Cardiac muscle cell (in vitro differentiated cells and primary cell): ENCODE measurements around the gene SFXN2. TPM values are rescaled to one million over a fixed set of nuclear protein-coding genes. Genes with fewer than 3 reads are reported as not detected.

Source experiments
- DNase-seq, 2 donors: peaks; one replicate each; pipeline versions ENCODE4 v3.0.0 to v3.0.0-alpha.2; 2010 to 2017; ENCODE audit warnings: low read depth in 1 of 2, low spot score in 1 of 2
- H3K27ac ChIP-seq: fragments of 200-600 bp; sonication (generic); 2 replicates; pipeline ENCODE4 v1.5.1; 2016
- H3K27me3 ChIP-seq: fragments of 200-600 bp; sonication (generic); 2 replicates; pipeline ENCODE4 v1.6.0; 2016; ENCODE audit warnings: control low read depth
- H3K36me3 ChIP-seq: fragments of 200-600 bp; sonication (generic); 2 replicates; pipeline ENCODE4 v1.5.1; 2016; ENCODE audit warnings: control low read depth
- H3K4me1 ChIP-seq: fragments of 200-600 bp; sonication (generic); 2 replicates; pipeline ENCODE4 v1.8.1; 2017; ENCODE audit warnings: low read depth, mild to moderate bottlenecking, mixed run types
- H3K4me3 ChIP-seq: fragments of 200-600 bp; sonication (generic); 2 replicates; pipeline ENCODE4 v1.5.1; 2016; ENCODE audit warnings: mild to moderate bottlenecking
- H3K9me3 ChIP-seq: fragments of 200-600 bp; sonication (generic); 2 replicates; pipeline ENCODE4 v1.5.1; 2017; ENCODE audit warnings: low read depth, mild to moderate bottlenecking, control low read depth
- CTCF ChIP-seq: IDR thresholded peaks from 2 replicates; pipeline ENCODE4 v1.5.1; 2012; ENCODE audit warnings: low read depth, mild to moderate bottlenecking, low read length
- polyA plus RNA-seq: library from polyadenylated mRNA; unstranded; fragments of >200 nt; fragmentation: Nextera tagmentation; extraction: Ambion mirVana; gene quantifications from 2 replicates; pipeline ENCODE4 v1.2.1, GENCODE V29; 2016
- total RNA-seq: library from RNA; depleted of rRNA; stranded (reverse); fragments of >200 nt; gene quantifications from 2 replicates; pipeline ENCODE4 v1.2.3, GENCODE V29; 2016

Gene SFXN2
- total and polyA plus RNA-seq, 2 experiments from 2014 or later: 14.2 to 18.6 TPM

- Histone ChIP-seq H3K9me3 (no peaks in the 10 kb centered on the region), H3K27ac (no peak overlapping the region), H3K27me3 (no peaks in the 10 kb centered on the region), H3K36me3 (no peaks in the 10 kb centered on the region), H3K4me3 (no peak overlapping the region), H3K4me1 (peaks cover 17% of the 10 kb centered on the region)
- TF ChIP-seq CTCF: no peak
- no peak for DNase-seq
These were observed 47.5 kb downstream of the SFXN2 start for GRCh38 chr10:102761981-102762380.

DNA sequence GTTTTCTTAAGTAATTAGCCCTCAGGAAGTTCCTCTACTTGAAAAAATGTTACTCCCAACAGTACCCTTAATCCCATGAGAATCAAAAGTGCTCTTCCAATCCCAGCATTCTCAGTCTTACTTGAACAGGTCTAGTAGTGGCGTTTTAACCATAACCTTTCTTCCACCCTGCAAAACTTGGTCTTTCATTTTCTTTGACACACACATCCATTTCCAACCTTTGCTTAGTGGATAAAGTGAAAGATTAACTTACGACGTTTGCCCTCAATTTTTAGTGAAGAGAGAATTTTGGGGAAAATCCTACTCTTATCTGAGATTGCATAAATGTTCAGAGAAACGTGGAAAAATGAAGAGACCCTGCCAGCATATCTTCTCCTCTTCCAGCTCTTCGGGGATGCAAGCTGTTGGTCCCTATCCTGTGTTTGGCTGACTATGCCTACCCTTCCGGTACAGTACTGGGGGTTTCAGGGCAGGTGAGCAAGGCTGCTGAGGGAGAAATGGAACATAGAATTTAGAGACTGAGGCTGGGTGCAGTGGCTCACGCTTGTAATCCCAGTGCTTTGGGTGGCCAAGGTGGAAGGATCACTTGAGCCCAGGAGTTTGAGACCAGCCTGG is 48.1 kb downstream of the SFXN2 start:
- Histone ChIP-seq H3K9me3 (no peaks in the 10 kb centered on the region), H3K27ac (no peak overlapping the region), H3K27me3 (no peaks in the 10 kb centered on the region), H3K36me3 (no peaks in the 10 kb centered on the region), H3K4me1 (peaks cover 17% of the 10 kb centered on the region), H3K4me3 (no peak overlapping the region)
- no peak for DNase-seq
- TF ChIP-seq CTCF: no peak

GRCh38 chr10:102763037-102763607 is 48.7 kb downstream of the SFXN2 start:
- no peaks in the 10 kb centered on the region for H3K36me3 ChIP-seq
- TF ChIP-seq CTCF: no peak

DNA sequence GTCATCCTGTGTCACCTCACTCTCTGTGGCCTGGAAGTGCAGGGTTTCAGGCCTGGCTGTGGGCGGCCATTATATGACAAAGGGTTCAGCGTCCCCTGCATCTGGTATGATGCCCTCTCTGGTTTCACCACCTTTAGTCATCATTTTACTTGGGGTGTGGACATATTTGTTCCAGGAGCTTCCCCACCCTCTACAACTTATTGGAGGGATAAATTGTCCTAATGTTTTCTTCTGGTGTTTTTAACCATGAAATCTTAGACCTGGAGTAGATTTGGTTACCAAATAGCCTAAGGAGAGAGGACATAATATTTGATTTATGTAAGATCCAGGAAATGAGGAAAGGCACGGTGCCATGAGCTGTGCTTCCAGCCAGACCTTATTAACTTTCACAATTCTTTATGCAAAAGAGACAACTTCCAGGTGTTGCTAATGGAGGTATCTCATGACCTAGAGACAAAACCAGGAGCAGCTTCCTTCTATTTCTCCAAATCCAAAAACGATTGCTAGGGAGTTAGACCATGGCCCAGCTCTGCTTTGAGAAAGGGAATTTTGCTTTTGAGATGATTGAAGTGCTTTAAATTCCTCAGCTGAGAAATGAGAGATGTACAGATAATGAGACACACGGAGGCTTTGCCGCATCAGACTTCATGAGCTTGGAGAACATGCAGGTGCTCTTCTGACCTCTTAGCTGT is 50.2 kb downstream of the SFXN2 start:
- peak in 1 of 2 donors; percentile 76 for DNase-seq
- no peaks in the 10 kb centered on the region for H3K27me3 ChIP-seq
- H3K4me3 ChIP-seq: no peak overlapping the region
- H3K9me3 ChIP-seq: no peaks in the 10 kb centered on the region
- H3K36me3 ChIP-seq: no peaks in the 10 kb centered on the region
- TF ChIP-seq CTCF: no peak
- H3K27ac ChIP-seq: no peak overlapping the region
- H3K4me1 ChIP-seq: peaks cover 8% of the 10 kb centered on the region

More at GRCh38 chr10:102763037-102763607, 48.7 kb downstream of the SFXN2 start:
- Histone ChIP-seq H3K9me3 (no peaks in the 10 kb centered on the region), H3K4me3 (no peak overlapping the region), H3K27ac (peak overlapping the region; percentile 43), H3K4me1 (peaks cover 17% of the 10 kb centered on the region), H3K27me3 (no peaks in the 10 kb centered on the region)
- no peak for DNase-seq

GRCh38 chr10:102765336-102765735 is 50.9 kb downstream of the SFXN2 start:
- TF ChIP-seq CTCF: no peak
- H3K36me3 ChIP-seq: no peaks in the 10 kb centered on the region
- H3K4me3 ChIP-seq: no peak overlapping the region
- no peaks in the 10 kb centered on the region for H3K27me3 ChIP-seq
- no peaks in the 10 kb centered on the region for H3K9me3 ChIP-seq
- no peak for DNase-seq
- H3K4me1 ChIP-seq: peaks cover 15% of the 10 kb centered on the region
- no peak overlapping the region for H3K27ac ChIP-seq
